ENCODE data around the gene FHL2.

DNA sequence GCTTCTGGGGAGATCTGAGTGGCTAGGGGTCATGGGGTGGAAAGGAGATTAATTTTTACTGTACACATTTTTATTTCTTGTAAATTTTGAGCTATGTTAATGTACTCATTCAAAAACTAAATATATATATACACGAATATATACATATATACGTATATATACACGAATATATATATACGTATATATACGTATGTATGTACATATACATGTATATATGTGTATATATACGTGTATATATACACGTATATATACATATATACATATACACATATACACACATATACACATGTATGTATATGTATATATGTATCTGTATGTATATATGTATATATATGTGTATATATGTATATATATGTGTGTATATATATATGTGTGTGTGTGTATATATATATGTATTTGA, 3.0 kb upstream of the FHL2 start:
- TF ChIP-seq SMAD4 (CRISPR knock-in tag; conservative IDR thresholded peaks at IDR 0.05) (no peak), PHF21A (IDR thresholded peaks at IDR 0.05; ENCODE audit: borderline replicate concordance, low read depth) (no peak), NCOA1 (IDR thresholded peaks at IDR 0.05; ENCODE audit: low read depth) (no peak), TBP (optimal IDR thresholded peaks at IDR 0.05; ENCODE audit: low read depth, low read length) (no peak)
- TF ChIP-seq, protein P1, sequence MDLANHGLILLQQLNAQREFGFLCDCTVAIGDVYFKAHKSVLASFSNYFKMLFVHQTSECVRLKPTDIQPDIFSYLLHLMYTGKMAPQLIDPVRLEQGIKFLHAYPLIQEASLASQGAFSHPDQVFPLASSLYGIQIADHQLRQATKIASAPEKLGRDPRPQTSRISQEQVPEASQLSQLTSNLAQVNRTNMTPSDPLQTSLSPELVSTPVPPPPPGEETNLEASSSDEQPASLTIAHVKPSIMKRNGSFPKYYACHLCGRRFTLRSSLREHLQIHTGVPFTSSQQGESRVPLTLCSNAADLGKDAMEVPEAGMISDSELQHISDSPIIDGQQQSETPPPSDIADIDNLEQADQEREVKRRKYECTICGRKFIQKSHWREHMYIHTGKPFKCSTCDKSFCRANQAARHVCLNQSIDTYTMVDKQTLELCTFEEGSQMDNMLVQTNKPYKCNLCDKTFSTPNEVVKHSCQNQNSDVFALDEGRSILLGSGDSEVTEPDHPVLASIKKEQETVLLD (IDR thresholded peaks at IDR 0.05): no peak
